HepG2 (cell line): ENCODE measurements around the gene GAPDH. TPM values are rescaled to one million over a fixed set of nuclear protein-coding genes. Genes with fewer than 3 reads are reported as not detected.

ENCODE experiments used
- AGO1 ChIP-seq: fragments of 200-400 bp; formaldehyde crosslinking; IDR thresholded peaks from 2 replicates; pipeline ENCODE4 v1.6.1; 2017; ENCODE audit warnings: mild to moderate bottlenecking, low read depth, low read length, moderate library complexity; ENCODE audit not compliant: poor library complexity, severe bottlenecking
- HDAC1 ChIP-seq: sonication (generic); formaldehyde crosslinking; IDR thresholded peaks from 2 replicates; pipeline ENCODE4 v1.5.1; 2020; ENCODE audit warnings: mild to moderate bottlenecking, missing genetic modification reagents
- HNRNPH1 ChIP-seq: fragments of 200-400 bp; formaldehyde crosslinking; optimal IDR thresholded peaks from 2 replicates; pipeline ENCODE3; 2017; ENCODE audit warnings: mild to moderate bottlenecking, low read depth, low read length
- JDP2 ChIP-seq: sonication (generic); formaldehyde crosslinking; IDR thresholded peaks from 2 replicates; pipeline ENCODE4 v1.8.1; 2022; ENCODE audit warnings: missing genetic modification reagents, borderline replicate concordance
- KAT7 ChIP-seq: IDR thresholded peaks from 2 replicates; pipeline ENCODE4 v1.6.1; 2018; ENCODE audit warnings: borderline replicate concordance, missing compliant biosample characterization
- NR2F2 ChIP-seq: IDR thresholded peaks from 2 replicates; pipeline ENCODE4 v1.6.1; 2012; ENCODE audit warnings: low read depth, inconsistent platforms, borderline replicate concordance
- POLR2AphosphoS5 ChIP-seq: IDR thresholded peaks from 2 replicates; pipeline ENCODE4 v1.6.1; 2012; ENCODE audit warnings: low read depth, low read length
- SMAD3 ChIP-seq: sonication (generic); formaldehyde crosslinking; IDR thresholded peaks from 2 replicates; pipeline ENCODE4 v1.4.0; 2020; ENCODE audit warnings: missing genetic modification reagents
- SMARCE1 ChIP-seq: fragments of 450-650 bp; IDR thresholded peaks from 2 replicates; pipeline ENCODE4 v1.6.1; 2017; ENCODE audit warnings: borderline replicate concordance
- SP1 ChIP-seq, 2 experiments: fragments of 450-650 bp in 1 of 2; sonication (generic) in 1 of 2; formaldehyde crosslinking in 1 of 2; IDR thresholded peaks; 2 replicates each; pipeline versions ENCODE4 v1.4.0 to v1.6.1; 2016 to 2020; ENCODE audit warnings: missing genetic modification reagents in 1 of 2
- TARDBP ChIP-seq: sonication (generic); formaldehyde crosslinking; IDR thresholded peaks from 2 replicates; pipeline ENCODE4 v1.8.0; 2022; ENCODE audit warnings: mild to moderate bottlenecking, missing genetic modification reagents
- ZBTB21 ChIP-seq: sonication (generic); formaldehyde crosslinking; IDR thresholded peaks from 2 replicates; pipeline ENCODE4 v1.4.0; 2020; ENCODE audit warnings: missing genetic modification reagents
- ZFP37 ChIP-seq: sonication (generic); formaldehyde crosslinking; IDR thresholded peaks from 2 replicates; pipeline ENCODE4 v1.4.0; 2020; ENCODE audit warnings: missing genetic modification reagents, borderline replicate concordance
- ZIK1 ChIP-seq: sonication (generic); formaldehyde crosslinking; IDR thresholded peaks from 2 replicates; pipeline ENCODE4 v1.5.0; 2020; ENCODE audit warnings: mild to moderate bottlenecking, low read depth, missing genetic modification reagents, borderline replicate concordance
- ZMAT3 ChIP-seq: sonication (generic); formaldehyde crosslinking; conservative IDR thresholded peaks from 2 replicates; pipeline ENCODE4 v1.7.0; 2021; ENCODE audit warnings: missing genetic modification reagents
- ZNF124 ChIP-seq: sonication (generic); formaldehyde crosslinking; IDR thresholded peaks from 2 replicates; pipeline ENCODE4 v1.4.0; 2020; ENCODE audit warnings: missing genetic modification reagents
- ZNF160 ChIP-seq: sonication (generic); formaldehyde crosslinking; IDR thresholded peaks from 2 replicates; pipeline ENCODE4 v1.8.0; 2022; ENCODE audit warnings: mild to moderate bottlenecking, inconsistent platforms, missing genetic modification reagents
- ZNF225 ChIP-seq: sonication (generic); formaldehyde crosslinking; IDR thresholded peaks from 2 replicates; pipeline ENCODE4 v1.4.0; 2020; ENCODE audit warnings: mild to moderate bottlenecking, missing genetic modification reagents
- ZNF607 ChIP-seq: sonication (generic); formaldehyde crosslinking; IDR thresholded peaks from 2 replicates; pipeline ENCODE4 v1.5.1; 2020; ENCODE audit warnings: missing genetic modification reagents, mild to moderate bottlenecking, borderline replicate concordance
- ZNF652 ChIP-seq: IDR thresholded peaks from 2 replicates; pipeline ENCODE4 v1.6.1; 2016; ENCODE audit warnings: low read depth, borderline replicate concordance
- ZNF746 ChIP-seq: sonication (generic); formaldehyde crosslinking; IDR thresholded peaks from 2 replicates; pipeline ENCODE4 v1.8.0; 2022; ENCODE audit warnings: mild to moderate bottlenecking, missing genetic modification reagents
- ZNF777 ChIP-seq: sonication (generic); formaldehyde crosslinking; IDR thresholded peaks from 2 replicates; pipeline ENCODE4 v1.4.0; 2020; ENCODE audit warnings: missing genetic modification reagents
- ZNF780A ChIP-seq: sonication (generic); formaldehyde crosslinking; IDR thresholded peaks from 2 replicates; pipeline ENCODE4 v1.8.0; 2022; ENCODE audit warnings: mild to moderate bottlenecking, missing genetic modification reagents, moderate library complexity
- ZSCAN21 ChIP-seq: sonication (generic); formaldehyde crosslinking; IDR thresholded peaks from 2 replicates; pipeline ENCODE4 v1.8.0; 2022; ENCODE audit warnings: mild to moderate bottlenecking, missing genetic modification reagents, moderate library complexity, borderline replicate concordance
- polyA plus RNA-seq, 8 experiments: library from polyadenylated mRNA; depleted of rRNA in 3 of 8; stranded (reverse) in 7 of 8; unstranded in 1 of 8; fragments of >200 nt; fragmentation: Illumina TruSeq in 4 of 8; extraction: Trizol in 4 of 8; gene quantifications; 2 replicates each; pipeline versions ENCODE4 v1.2.1 to v1.2.3, GENCODE V29; 2011 to 2016; ENCODE audit warnings: low read depth in 4 of 8, missing spikeins in 1 of 8, mixed read lengths in 1 of 8; ENCODE audit not compliant: insufficient read depth in 1 of 8
- total RNA-seq, 5 experiments: library from RNA; depleted of rRNA; stranded (reverse); fragments of >200 nt; fragmentation: Illumina TruSeq; extraction: Trizol; gene quantifications; 2 replicates each; pipeline ENCODE4 v1.2.3, GENCODE V29; 2016; ENCODE audit warnings: low read depth in 1 of 5
- TF ChIP-seq, protein P1 (sequence below): sonication (generic); formaldehyde crosslinking; IDR thresholded peaks from 2 replicates; pipeline ENCODE4 v1.8.0; 2022; ENCODE audit warnings: mild to moderate bottlenecking, missing genetic modification reagents
- TF ChIP-seq, protein P2 (sequence below): sonication (generic); formaldehyde crosslinking; IDR thresholded peaks from 2 replicates; pipeline ENCODE4 v1.4.0; 2020; ENCODE audit warnings: missing genetic modification reagents
- TF ChIP-seq, protein P3 (sequence below), 2 experiments: fragments of 450-650 bp in 1 of 2; sonication (generic) in 1 of 2; formaldehyde crosslinking; IDR thresholded peaks; 2 replicates each; pipeline versions ENCODE4 v1.5.0 to v1.8.0; 2020 to 2022; ENCODE audit warnings: mild to moderate bottlenecking in 1 of 2, missing genetic modification reagents in 1 of 2

The GAPDH gene
- total and polyA plus RNA-seq, 2 of the 13 experiments (the other 11 are each of a cell fraction or from before 2014, with no cell fraction given), result 3,038 to 12,722 TPM

DNA sequence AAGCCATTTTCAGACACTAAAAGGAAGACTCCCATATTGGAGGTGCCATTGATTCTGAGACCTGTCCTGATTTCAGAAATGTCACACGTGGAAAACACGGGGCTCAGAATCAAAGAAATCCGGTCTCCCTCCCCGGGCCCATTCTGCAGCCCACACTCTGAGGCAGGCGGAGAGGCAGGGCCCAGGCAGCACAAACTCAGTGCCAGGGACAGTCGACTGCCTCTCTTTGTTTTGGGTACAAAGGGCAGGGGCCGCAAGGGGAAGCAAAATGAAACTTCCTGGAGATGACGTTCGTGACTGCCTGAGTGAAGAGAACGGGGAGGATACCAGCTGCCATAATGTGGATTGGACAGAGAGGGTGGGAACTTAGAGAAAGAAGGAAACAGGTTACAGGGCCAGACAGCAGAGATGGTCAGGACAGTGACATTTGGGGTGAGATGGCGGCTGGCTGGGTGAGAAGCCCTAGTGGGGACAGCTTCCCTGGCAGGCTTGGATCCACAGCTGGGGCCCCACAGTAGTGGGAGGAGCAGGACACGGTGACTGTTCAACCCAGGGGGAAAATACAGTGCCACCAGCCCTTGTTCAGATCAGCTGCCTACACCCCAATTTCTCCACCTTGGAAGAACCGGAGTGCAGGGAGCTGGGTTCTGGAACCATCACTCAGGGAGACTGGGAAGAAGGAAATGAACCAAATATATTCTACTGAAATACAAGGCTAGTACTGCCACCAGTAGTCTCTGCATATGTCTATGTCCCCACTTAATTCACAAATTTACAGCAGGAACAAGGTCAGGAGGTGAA is 8.1 kb downstream of the GAPDH start (continued):
- peak; percentile 77; the same call in 1 of the 2 replicates for TF ChIP-seq SMAD3 (CRISPR knock-in tag)
- TF ChIP-seq SMARCE1, result no peak
- TF ChIP-seq ZNF777 (CRISPR knock-in tag), result 0 out of 2 replicates have a peak, but pooled peaks have one; percentile 26
- TF ChIP-seq, protein P1, sequence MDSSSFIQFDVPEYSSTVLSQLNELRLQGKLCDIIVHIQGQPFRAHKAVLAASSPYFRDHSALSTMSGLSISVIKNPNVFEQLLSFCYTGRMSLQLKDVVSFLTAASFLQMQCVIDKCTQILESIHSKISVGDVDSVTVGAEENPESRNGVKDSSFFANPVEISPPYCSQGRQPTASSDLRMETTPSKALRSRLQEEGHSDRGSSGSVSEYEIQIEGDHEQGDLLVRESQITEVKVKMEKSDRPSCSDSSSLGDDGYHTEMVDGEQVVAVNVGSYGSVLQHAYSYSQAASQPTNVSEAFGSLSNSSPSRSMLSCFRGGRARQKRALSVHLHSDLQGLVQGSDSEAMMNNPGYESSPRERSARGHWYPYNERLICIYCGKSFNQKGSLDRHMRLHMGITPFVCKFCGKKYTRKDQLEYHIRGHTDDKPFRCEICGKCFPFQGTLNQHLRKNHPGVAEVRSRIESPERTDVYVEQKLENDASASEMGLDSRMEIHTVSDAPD (CRISPR knock-in tag), result no peak; the same call in 1 of the 2 replicates
- TF ChIP-seq ZNF652, result no peak; the same call in 1 of the 2 replicates
- no peak for TF ChIP-seq ZSCAN21
- TF ChIP-seq ZNF124, result 0 out of 2 replicates have a peak, but pooled peaks have one; percentile 63
- TF ChIP-seq NR2F2, result 0 out of 2 replicates have a peak, but pooled peaks have one; percentile 25
- TF ChIP-seq AGO1, result no peak
- TF ChIP-seq JDP2 (CRISPR knock-in tag), result no peak
- TF ChIP-seq ZNF780A, result no peak; the same call in 1 of the 2 replicates
- TF ChIP-seq HDAC1 (CRISPR knock-in tag), result peak; percentile 87
- no peak for TF ChIP-seq SP1 (IDR thresholded peaks at IDR 0.05)
- TF ChIP-seq SP1 (CRISPR knock-in tag; IDR thresholded peaks at IDR 0.05), result no peak; the same call in 1 of the 2 replicates
- peak; percentile 68; the same call in 1 of the 2 replicates for TF ChIP-seq ZNF607 (CRISPR knock-in tag)
- TF ChIP-seq ZNF746 (CRISPR knock-in tag), result 0 out of 2 replicates have a peak, but pooled peaks have one; percentile 16
- no peak for TF ChIP-seq ZBTB21
- no peak for TF ChIP-seq ZIK1 (CRISPR knock-in tag)
- TF ChIP-seq TARDBP (CRISPR knock-in tag), result peak; percentile 73
- TF ChIP-seq, protein P2, sequence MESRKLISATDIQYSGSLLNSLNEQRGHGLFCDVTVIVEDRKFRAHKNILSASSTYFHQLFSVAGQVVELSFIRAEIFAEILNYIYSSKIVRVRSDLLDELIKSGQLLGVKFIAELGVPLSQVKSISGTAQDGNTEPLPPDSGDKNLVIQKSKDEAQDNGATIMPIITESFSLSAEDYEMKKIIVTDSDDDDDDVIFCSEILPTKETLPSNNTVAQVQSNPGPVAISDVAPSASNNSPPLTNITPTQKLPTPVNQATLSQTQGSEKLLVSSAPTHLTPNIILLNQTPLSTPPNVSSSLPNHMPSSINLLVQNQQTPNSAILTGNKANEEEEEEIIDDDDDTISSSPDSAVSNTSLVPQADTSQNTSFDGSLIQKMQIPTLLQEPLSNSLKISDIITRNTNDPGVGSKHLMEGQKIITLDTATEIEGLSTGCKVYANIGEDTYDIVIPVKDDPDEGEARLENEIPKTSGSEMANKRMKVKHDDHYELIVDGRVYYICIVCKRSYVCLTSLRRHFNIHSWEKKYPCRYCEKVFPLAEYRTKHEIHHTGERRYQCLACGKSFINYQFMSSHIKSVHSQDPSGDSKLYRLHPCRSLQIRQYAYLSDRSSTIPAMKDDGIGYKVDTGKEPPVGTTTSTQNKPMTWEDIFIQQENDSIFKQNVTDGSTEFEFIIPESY, result peak; percentile 43
- TF ChIP-seq, protein P3, sequence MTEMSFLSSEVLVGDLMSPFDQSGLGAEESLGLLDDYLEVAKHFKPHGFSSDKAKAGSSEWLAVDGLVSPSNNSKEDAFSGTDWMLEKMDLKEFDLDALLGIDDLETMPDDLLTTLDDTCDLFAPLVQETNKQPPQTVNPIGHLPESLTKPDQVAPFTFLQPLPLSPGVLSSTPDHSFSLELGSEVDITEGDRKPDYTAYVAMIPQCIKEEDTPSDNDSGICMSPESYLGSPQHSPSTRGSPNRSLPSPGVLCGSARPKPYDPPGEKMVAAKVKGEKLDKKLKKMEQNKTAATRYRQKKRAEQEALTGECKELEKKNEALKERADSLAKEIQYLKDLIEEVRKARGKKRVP (CRISPR knock-in tag; IDR thresholded peaks at IDR 0.05), result no peak
- no peak for TF ChIP-seq ZMAT3
- TF ChIP-seq KAT7 (CRISPR knock-in tag), result peak; percentile 64; the same call in 1 of the 2 replicates
- TF ChIP-seq HNRNPH1, result no peak
- peak; percentile 76 for TF ChIP-seq POLR2AphosphoS5
- TF ChIP-seq ZNF160 (CRISPR knock-in tag), result no peak
- no peak for TF ChIP-seq ZNF225 (CRISPR knock-in tag)
- no peak for TF ChIP-seq ZFP37 (CRISPR knock-in tag)
